GM12891 (cell line): ENCODE measurements around the gene VMP1.

Source experiments
- POLR2A ChIP-seq: IDR thresholded peaks from 2 replicates; pipeline ENCODE4 v1.6.1; 2011; ENCODE audit warnings: low read depth, low read length, control low read depth
- POLR2AphosphoS5 ChIP-seq: IDR thresholded peaks from 2 replicates; pipeline ENCODE4 v1.6.1; 2011; ENCODE audit warnings: low read depth, low read length, control low read depth
- POU2F2 ChIP-seq: IDR thresholded peaks from 2 replicates; pipeline ENCODE4 v1.6.1; 2011; ENCODE audit warnings: low read depth, mild to moderate bottlenecking, control low read depth, low read length, moderate library complexity
- SPI1 ChIP-seq: IDR thresholded peaks from 2 replicates; pipeline ENCODE4 v1.6.1; 2011; ENCODE audit warnings: low read depth, low read length, control low read depth
- TAF1 ChIP-seq: IDR thresholded peaks from 2 replicates; pipeline ENCODE4 v1.6.1; 2011; ENCODE audit warnings: low read depth, low read length, control low read depth

DNA sequence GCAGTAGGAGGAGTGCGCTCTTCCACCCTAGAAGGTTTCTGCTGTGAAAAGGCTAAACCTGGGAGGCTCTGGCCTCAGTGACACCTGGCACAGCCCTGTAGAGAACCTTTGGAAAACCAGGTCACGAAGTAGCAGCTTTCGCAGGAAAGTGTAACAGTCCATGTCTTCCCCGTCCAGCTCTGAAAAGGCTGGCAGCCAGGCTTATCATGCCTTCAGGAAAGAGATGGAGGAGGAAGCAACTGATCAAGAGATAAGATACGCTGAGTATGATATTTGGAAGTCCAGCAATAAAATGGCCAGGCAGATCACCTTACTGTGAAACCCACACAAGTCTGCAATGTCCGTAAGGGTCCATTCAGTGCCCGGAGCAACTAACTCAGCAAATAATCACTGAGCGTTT lies 163.0 kb downstream of the VMP1 start:
- TF ChIP-seq TAF1 (no peak), POU2F2 (no peak), POLR2AphosphoS5 (no peak), POLR2A (no peak), SPI1 (no peak)
